NCI-H345 (cell line): ENCODE results near the gene NTM.

Experiments
- DNase-seq: peaks from one replicate; lab custom pipeline; 2025; lab: John Stamatoyannopoulos, UW

NTM gene

GRCh38 chr11:131823772-131824171 is 453.4 kb downstream of the NTM start:
- DNase-seq: peak; percentile 49

GRCh38 chr11:131824771-131825170 is 454.4 kb downstream of the NTM start:
- no peak for DNase-seq

GRCh38 chr11:131827430-131827829 is 457.0 kb downstream of the NTM start:
- DNase-seq: no peak

GRCh38 chr11:131829725-131830124 is 459.3 kb downstream of the NTM start:
- DNase-seq: no peak

- no peak for DNase-seq
Measured at GRCh38 chr11:131832079-131832478, 461.7 kb downstream of the NTM start.

- no peak for DNase-seq
Measured at GRCh38 chr11:131833366-131833765, 463.0 kb downstream of the NTM start.

- no peak for DNase-seq
Measured at GRCh38 chr11:131837562-131837961, 467.1 kb downstream of the NTM start.

GRCh38 chr11:131838016-131838415 is 467.6 kb downstream of the NTM start:
- DNase-seq: no peak

GRCh38 chr11:131839326-131839725 is 468.9 kb downstream of the NTM start:
- DNase-seq: no peak

GRCh38 chr11:131840545-131840944 is 470.1 kb downstream of the NTM start:
- no peak for DNase-seq

- no peak for DNase-seq
Measured at GRCh38 chr11:131841028-131841427, 470.6 kb downstream of the NTM start.

- DNase-seq: no peak
Measured at GRCh38 chr11:131841925-131842635, 471.7 kb downstream of the NTM start.

GRCh38 chr11:131845255-131845654 is 474.8 kb downstream of the NTM start:
- no peak for DNase-seq

- DNase-seq: no peak
Measured at GRCh38 chr11:131849485-131849884, 479.1 kb downstream of the NTM start.

- DNase-seq: no peak
Measured at GRCh38 chr11:131850507-131850906, 480.1 kb downstream of the NTM start.

GRCh38 chr11:131851964-131852755 is 481.7 kb downstream of the NTM start:
- no peak for DNase-seq

- DNase-seq: no peak
Measured at GRCh38 chr11:131852757-131853156, 482.3 kb downstream of the NTM start.

- no peak for DNase-seq
Measured at GRCh38 chr11:131854391-131854790, 484.0 kb downstream of the NTM start.

- no peak for DNase-seq
Measured at GRCh38 chr11:131855320-131855719, 484.9 kb downstream of the NTM start.

- no peak for DNase-seq
Measured at GRCh38 chr11:131857246-131857645, 486.8 kb downstream of the NTM start.

- DNase-seq: no peak
Measured at GRCh38 chr11:131858505-131858904, 488.1 kb downstream of the NTM start.

- DNase-seq: no peak
Measured at GRCh38 chr11:131859538-131860210, 489.3 kb downstream of the NTM start.

- DNase-seq: no peak
Measured at GRCh38 chr11:131864228-131864627, 493.8 kb downstream of the NTM start.
